SH-SY5Y (cell line): ENCODE measurements around the gene MEIS2.

Experiments
- GATA2 ChIP-seq: IDR thresholded peaks from 2 replicates; pipeline ENCODE4 v1.6.1; 2011; ENCODE audit warnings: mild to moderate bottlenecking, low read depth, low read length
- GATA3 ChIP-seq: IDR thresholded peaks from 2 replicates; pipeline ENCODE4 v1.6.1; 2011; ENCODE audit warnings: low read depth, mild to moderate bottlenecking, low read length, moderate library complexity

- no peak for TF ChIP-seq GATA2
- TF ChIP-seq GATA3 = no peak
Observed at GRCh38 chr15:37076543-37076942, 23.8 kb downstream of the MEIS2 start.
